HCEC 1CT (cell line): ENCODE data around the gene FUOM.

Source experiments
- DNase-seq: peaks from one replicate; pipeline ENCODE4 v3.0.0-alpha.2; 2017

The FUOM gene, protein sequence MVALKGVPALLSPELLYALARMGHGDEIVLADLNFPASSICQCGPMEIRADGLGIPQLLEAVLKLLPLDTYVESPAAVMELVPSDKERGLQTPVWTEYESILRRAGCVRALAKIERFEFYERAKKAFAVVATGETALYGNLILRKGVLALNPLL

DNA sequence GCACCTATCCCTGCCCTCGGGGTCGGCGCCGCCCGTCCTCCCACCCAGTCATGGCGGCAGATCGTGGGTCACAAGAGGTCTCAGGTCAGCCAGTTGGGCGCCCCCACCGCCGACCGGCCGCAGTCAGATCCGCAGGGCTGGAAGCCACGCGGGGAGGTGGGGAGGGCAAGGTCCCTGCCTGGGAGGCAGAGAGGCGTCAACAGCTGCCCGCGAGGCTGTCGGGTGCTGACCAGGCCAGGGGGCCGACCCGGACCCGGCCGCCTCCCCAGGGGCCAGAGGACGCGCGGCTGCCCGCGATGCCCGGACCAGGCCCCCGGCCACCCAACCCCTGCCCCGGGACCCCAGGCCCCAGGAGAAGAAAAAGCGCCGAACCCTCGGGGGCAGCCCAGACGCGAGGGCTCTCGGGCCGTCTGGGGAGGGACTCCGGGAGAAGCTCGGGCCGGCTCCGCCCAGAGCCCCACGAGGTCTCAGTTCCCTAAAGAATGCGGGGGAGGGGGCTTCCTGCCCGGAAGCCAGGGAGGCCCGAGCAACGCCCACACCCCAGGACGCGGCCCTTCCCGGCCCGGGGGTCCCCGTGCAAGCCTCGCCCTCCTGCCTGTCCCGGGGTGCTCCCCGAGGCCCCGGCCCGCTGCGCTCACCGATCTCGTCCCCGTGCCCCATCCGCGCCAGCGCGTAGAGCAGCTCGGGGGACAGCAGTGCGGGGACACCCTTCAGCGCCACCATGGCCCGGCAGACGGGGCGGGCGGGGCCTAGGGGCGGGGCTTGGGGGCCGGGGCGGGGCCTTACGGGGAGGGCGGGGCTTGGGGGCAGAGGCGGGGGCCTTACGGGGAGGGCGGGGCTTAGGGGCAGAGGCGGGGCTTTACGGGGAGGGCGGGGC is at the start of gene FUOM:
FUOM (minus strand) TSS at position 735 of the 877 bp plus-strand sequence; CDS start at position 723, 12 bp downstream.
- peak; percentile 9 for DNase-seq

DNA sequence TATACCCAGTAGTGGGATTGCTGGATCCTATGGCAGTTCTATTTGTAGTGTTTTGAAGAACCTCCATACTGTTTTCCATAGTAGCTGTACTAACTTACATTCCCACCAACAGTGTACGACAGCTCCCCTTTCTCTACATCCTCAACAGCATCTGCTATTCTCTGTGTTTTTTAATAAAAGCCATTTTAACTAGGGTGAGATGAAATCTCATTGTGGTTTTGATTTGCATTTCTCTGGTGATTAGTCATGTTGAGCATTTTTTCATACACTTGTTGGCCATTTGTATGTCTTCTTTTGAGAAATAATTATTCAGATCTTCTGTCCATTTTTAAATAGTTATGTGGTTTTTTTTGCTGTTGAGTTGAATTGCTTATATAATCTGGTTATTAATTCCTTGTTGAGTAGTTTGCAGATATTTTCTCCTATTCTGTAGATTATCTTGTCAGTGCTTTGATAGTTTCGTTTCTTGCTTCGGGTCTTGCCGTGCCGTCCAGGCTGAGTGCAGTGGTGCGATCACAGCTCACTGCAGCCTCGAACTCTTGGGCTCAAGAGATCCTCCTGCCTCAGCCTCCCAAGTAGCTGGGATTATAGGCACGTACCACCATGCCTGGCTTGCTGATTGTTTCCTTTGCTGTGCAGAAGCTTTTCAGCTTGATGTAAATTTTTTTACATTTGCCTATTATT is 48.2 kb upstream of the FUOM start:
- peak; percentile 25 for DNase-seq

DNA sequence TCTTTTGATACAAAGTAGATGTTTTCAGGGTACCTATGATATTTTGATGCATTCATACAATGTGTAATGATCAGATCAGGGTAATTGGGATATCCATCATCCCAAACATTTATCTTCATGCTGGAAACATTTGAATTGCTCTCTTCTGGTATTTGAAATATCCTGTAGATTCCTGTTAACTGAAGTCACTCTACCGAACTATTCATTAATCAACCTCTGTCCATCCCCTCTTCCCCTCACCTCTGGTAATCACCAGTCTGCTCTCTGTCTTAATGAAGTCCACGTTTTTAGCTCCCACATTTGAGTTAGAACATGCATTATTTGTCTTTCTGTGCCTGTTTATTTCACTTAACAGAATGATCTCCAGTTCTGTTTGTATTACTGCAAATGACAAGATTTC is 47.5 kb upstream of the FUOM start:
- peak; percentile 31 for DNase-seq

DNA sequence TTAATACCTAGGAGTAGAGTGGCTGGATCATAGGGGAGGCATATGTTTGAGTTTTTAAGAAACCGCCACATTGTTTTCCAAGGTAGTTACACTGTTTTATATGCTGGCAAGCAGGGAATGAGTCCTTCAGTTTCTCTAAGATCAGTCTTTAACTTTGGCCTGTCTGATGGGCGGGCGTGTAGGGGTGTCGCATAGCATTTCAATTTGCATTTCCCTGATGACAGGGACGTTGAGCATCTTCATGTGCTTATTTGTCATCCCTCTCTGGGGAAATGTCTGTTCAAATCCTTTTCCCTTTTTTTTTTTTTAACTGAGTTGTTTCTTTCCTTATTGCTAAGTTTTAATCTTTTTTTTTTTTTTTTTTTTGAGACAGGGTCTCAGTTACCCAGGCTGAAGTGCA is 46.0 kb upstream of the FUOM start:
- DNase-seq, result no peak

DNA sequence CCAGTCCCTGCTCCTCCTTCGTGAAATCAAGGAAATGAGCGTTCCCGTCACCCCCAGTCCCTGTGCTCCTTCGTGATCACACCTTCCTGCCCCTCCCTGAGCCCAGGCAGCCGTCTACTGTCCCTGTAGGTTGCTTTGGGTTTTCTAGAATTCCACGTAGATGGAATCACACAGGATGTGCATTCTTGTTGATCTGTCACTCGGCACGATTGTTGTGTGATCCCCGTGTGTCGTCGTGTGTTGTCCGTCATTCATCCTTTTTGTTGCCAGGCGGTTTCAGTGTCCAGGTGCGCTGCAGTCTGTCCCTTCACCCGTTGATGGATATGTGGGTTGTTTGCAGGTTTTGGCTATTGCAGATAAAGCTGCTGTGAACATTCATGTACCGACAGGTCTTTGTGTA is 45.5 kb upstream of the FUOM start:
- DNase-seq, result no peak

DNA sequence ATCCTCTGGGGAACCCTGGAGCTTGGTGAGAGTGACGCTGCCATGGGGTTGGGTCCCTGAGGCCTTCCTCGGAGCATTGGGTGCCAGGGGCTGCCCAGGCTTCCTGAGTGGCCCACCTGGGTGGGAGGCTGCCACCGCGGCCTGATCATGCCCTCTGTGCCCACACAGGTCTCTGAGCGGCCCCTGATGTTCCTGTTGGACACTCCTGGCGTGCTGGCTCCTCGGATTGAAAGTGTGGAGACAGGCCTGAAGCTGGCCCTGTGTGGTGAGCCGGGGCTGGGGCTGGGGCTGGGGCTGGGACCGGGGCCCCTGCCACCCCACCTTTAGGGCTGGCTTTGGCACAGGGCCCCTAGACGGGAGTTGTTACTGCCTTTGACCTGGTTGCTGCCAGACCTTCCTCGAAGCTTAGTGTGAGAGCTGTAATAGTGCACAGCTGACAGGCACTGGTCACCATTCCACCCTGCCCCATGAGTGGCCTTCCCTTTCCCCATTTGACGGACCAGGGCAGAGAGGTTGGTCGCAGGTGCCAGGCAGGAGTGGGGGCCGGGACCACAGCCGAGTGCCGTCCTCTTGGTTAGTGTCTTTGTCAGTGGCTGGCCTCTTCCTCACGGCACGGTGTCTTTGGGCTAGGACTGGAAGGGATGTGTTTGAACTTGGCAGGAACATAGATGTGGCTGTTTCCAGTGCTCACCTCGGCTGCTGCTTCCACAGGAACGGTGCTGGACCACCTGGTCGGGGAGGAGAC is 44.3 kb upstream of the FUOM start:
- no peak for DNase-seq

DNA sequence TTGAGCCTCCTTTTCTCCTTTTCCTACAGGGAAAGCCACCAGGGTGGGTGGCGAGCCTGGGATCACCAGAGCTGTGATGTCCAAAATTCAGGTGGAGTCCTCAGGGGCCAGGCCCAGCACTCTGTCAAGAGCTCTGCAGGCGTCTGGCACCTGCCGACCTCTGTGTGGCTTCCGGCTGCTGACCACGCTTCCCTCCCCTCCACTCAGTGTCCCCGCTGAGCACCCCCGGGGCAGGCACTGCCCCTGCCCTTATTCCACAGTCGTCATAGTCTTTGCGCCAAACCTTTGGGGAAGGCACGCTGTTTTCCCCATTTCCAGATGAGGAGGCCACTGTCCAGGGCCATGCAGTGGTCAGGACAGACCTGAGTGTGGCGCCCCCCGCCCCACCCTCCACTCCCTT is 43.7 kb upstream of the FUOM start:
- DNase-seq, result no peak

DNA sequence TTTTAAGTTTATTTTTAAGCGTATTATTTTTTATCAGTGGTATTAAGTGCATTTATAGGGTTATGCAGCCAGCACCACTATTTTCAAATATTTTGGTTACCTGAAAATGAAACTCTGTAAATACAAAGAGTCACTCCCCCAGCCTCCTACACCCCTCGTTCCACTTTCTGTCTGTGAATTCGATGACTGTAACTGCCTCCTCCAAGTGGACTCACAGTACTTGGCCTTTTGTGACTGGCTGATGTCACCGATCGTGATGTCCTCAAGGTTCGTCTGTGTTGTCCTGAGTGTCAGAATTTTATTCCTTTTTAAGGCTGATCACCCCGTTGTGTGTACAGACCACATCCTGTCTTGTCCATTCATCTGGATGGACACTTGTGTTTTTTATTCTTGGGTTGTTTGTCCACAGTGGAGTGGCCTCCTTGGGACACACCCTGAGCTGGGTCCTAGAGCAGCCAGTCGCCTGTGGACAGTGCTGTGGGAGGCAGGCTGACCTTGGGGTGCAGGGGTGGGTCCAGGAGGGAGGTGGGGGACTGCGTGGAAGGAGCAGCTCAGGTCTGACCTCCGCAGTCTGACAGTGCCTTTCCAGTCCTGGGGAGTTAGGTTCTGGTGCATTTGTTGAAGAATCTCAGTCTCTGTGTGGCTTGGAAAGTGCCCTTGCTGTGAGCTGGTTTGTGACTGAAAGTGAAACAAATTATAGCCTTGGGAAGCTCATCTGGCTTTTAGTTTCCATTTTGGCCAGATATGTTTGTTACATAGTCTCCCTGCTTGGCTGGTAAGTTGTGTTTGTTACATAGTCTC is 43.0 kb upstream of the FUOM start:
- no peak for DNase-seq

DNA sequence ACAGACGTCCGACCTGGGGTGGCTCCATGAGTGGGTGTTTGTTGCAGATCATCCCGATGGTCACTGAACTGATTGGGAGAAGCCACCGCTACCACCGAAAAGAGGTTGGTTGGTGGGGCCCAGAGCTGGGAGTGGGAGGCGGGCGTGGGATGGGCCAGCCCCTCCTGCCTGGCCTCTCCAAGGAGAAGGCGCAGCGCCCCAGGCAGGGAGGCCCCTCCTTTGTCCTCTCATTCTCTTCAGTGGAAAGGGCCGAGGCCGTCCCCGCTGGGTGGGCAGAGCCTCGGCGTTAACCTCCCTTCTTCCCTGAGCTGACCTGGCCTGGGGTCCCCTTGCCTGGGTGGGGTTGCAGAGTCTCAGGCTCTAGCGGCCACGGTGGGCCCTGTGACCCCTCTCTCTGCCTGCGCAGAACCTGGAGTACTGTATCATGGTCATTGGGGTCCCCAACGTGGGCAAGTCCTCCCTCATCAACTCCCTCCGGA is 41.3 kb upstream of the FUOM start:
- no peak for DNase-seq

DNA sequence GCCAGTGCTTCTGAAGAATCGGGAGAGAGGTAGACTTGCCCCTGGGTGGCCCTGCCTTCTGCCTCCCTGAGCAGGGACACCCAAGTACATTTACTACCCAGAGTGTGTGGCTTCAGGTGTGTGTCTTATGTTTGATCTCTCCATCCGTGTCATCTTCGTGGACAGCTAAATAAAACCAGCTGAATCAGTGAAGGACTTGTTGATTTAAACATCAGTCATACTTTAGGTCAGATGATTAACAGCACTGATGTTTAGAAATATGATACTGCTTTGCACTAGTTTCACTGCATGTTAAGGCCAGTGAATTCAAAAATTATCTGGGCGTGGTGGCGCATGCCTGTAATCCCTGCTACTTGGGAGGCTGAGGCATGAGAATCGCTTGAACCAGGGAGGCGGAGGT is 40.1 kb upstream of the FUOM start:
- peak; percentile 46 for DNase-seq

DNA sequence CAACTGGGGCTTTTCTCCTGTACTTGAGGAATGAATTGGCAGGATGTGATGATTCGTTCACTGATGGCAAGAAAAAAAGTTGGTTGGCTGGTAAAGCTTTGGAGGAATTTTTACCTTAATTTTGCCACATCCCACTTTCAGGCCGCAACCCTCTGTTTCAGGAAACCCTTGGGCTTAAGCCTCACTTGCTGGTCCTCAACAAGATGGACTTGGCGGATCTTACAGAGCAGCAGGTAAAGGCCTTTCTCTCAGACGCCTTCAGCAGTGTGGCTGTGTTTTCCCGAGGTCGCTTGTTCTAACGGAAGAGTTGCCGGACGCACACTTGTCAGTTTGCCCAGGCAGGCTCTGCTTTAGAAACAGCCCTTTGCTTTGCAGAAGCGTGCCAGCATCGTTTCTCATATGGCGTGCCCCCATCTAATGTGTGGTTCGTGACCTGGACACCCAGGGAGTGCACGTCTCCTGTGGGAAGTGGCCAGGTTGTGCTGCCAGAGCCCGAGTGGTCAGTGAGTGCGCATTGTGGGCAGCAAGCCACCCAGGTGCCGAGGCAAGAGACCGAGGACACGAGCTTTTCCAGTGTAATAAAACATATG is 38.3 kb upstream of the FUOM start:
- DNase-seq, result no peak

DNA sequence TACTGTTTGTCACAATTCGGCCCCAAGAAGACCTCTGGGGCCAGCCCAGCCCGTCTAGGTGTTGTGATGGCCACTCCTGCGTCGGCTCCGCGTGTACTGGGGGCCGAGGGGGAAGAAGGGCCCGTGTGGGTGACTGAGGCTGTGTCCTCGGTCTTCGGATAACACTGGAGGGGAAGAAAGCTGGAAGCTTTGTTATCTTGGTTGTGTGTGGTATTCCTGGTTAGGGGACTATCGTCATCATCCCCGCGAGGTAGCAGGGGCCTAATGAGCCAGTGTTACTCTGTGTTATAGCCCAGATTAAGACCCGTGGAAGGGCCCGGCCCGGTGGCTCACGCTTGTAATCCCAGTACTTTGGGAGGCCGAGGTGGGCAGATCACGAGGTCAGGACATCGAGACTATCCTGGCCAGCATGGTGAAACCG is 37.0 kb upstream of the FUOM start:
- peak; percentile 4 for DNase-seq

DNA sequence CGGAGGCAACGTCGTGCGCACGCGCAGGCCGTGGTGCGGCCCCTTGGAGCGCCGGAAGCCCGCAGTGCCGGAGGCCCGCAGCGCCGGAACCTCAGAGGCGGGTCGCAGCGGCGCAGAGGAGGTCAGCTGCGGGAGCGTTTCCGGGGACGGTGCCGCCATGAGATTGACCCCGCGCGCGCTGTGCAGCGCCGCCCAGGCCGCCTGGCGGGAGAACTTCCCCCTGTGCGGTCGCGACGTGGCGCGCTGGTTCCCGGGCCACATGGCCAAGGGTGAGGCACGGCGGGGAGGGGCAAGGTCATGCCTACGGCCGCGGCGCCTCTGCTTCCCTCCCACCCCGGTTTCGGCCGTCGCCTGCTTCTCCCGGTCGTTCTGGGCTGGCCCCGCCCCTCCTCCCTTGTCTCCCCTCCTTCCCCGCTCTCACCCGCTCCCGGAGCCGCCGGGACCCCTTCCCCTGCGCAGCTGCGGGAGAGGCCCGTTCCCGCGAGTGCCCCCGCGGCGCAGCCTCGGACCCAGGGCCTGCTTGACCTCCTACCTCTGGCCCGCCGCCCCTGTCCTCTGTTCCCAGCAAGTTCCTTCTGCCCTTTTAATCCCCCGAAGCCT is 36.3 kb upstream of the FUOM start, which contains the start of gene MTG1:
MTG1 (plus strand) TSS at position 94 of the 600 bp plus-strand sequence; CDS start at position 158, 64 bp downstream.
- peak; percentile 89 for DNase-seq

DNA sequence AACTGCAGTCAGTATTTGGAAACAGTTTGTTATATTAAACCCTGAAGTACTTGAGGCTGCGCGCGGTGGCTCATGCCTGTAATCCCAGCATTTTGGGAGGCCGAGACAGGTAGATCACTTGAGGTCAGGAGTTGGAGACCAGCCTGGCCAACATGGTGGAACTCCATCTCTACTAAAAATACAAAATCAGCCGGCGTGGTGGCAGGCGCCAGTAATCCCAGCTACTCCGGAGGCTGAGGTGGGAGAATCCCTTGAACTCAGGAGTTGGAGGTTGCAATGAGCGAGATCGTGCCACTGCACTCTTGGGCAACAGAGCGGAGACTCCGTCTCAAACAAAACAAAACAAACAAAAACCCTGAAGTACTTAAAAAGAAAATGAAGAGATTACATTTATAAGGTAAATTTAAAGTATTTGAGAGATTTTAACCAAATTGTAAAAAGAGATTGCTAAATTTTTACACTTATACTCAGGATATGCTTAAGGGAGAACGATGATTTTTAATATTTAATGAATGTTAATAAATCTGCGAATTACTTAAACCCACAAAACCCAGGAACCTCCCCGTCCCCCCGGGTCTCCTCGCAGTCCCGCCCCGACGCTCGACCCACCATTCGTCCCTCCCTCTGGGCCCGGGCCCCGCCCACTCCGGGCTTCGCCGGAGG is 35.7 kb upstream of the FUOM start:
- no peak for DNase-seq

DNA sequence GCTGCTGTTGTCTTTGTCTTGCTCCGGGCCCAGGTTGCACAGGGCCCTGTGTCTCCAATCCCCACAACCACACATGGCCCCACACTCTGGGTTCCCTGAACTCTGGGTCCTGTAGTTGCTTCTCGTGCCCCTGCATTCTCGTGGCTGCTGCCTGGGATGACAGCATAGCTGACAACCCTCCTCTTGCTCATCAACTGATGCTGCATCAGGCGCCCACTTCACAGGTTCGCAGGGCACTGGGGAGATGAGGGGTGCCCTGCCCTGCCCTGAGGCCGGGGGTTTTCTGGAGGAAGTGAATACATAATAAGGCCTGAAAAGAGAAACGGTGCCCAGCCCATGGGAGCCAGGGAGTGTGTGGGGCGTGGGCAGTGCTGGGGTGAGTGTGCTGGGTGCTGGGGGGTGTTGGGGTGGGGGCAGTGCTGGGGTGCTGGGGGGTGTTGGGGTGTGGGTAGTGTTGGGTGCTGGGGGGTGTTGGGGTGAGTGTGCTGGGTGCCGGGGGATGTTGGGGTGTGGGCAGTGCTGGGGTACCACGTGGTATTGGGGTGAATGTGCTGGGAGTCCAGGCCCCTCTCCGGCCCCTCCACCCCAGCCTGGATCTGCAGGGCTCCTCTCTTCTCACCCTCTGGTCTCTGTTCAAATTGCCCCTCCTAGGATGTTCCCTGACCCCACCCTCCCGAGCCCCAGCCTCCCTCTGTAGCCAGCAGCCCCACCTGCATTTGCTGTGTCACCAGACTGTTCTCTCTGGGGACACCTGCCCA is 34.1 kb upstream of the FUOM start:
- no peak for DNase-seq

DNA sequence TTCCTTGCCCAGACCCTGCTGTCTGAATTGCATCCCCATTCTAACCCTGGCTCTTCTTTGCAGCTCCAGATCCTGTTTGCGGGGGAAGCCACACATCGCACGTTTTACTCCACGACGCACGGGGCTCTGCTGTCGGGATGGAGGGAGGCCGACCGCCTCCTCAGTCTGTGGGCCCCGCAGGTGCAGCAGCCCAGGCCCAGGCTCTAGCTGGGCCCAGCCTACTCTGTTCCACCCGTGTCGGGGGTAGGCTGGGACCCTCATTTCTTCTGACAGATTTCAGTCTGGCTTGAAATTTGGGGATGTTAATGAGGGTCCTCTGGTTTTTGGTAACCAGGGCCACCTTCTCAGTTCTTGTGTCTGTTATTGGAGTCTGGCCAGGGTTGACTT is 33.4 kb upstream of the FUOM start:
- no peak for DNase-seq

DNA sequence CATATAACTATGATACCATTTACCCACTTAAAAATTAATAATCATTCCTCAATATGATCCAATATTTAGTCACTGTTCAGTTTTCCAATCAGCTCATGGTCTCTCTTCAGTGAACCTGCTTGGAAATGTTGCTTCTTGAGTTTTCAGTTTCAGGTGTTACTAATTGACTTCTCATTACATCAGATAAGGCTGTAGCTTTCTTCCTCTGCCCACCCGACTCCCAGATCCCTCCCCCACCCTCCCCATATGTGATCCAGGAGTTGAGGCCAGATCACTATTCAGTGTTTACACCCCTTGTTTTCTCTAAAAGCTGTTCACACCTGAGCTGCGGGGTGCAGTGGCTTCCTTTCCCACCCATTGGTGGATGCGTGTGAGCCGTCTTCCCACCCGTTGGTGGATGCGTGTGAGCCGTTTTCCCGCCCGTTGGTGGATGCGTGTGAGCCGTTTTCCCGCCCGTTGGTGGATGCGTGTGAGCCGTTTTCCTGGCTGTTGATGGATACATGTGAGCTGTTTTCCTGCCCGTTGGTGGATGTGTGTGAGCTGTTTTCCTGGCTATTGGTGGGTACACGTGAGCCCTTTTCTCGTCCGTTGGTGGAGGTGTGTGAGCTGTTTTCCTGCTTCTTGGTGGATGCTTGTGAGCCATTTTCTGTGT is 32.9 kb upstream of the FUOM start:
- no peak for DNase-seq

DNA sequence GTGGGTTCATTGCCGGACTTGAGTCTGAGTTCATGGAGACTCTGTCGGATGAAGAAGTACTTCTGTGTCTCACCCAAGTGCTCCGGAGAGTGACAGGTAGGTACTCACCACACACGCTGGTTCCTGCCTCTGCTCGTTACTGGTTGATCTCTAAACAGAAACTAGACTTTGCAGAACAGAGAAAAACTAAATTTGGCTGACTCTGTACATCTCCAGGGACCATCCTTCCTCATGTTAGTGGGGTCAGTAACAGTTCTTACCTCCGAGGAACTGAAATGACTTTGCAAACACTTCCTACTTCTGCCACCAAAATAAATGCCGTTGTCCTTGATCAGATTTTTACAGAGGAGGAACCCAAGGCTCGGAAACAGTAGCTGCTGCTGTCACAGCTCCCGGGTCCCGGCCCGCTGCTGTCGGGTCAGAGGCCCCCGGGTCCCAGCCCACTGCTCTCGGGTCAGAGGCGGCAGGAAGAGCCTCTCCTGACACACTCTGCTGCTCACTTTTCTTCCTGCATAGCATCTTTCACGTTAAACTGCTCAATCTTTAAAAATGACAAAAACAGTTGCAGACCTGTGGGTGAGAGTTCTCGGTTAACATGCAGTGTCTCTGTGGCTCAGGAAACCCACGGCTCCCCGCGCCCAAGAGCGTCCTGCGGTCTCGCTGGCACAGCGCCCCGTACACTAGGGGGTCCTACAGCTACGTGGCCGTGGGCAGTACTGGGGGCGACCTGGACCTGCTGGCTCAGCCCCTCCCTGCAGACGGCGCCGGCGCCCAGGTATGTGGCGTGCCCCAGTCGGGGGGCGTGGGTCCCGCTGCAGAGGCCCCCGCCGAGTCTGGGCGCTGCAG is 31.4 kb upstream of the FUOM start:
- DNase-seq, result no peak
